ENCODE data around the gene BPHL. TPM values are rescaled to one million over a fixed set of nuclear protein-coding genes. Genes with fewer than 3 reads are reported as not detected.
"Not testable (repeated sequence)": the region's sequence is repeated elsewhere in the genome, so short reads cannot be mapped to it uniquely, and the experiment has no call there.

The BPHL gene
- total RNA-seq, 6 experiments from 2014 or later = 30.4 to 142 (median 68.6) TPM

GRCh38 chr6:3147914-3148757 lies 29.6 kb downstream of the BPHL start:
- Histone ChIP-seq H3K4me3 (no peak overlapping the region), H3K27ac (no peak overlapping the region), H3K4me1 (peaks cover 0 to 7% (median 0%) of the 10 kb centered on the region in 4 donors), H3K36me3 (peaks cover 0 to 37% (median 18%) of the 10 kb centered on the region in 4 donors), H3K27me3 (no peaks in the 10 kb centered on the region), H3K9me3 (no peaks in the 10 kb centered on the region)
- 92% methylated on average over 2 of the region's 6 CpGs for WGBS (ENCODE audit: insufficient coverage, low coverage, low lambda C conversion rate, missing lambda C conversion rate)
- peak in 1 of 4 donors; percentile 13 for TF ChIP-seq CTCF (IDR thresholded peaks at IDR 0.05)
- no peak for TF ChIP-seq POLR2A (IDR thresholded peaks at IDR 0.05)
- intact Hi-C loops (cut with DNase I) = no loop called here
- DNase-seq = no peak
- ATAC-seq = peak; percentile 24 to 38 (median 28)

- no peak overlapping the region for H3K4me3 ChIP-seq
- peak in 1 of 4 donors; percentile 17 for ATAC-seq
- H3K4me1 ChIP-seq = peaks cover 0 to 13% (median 0%) of the 10 kb centered on the region in 4 donors
- TF ChIP-seq POLR2A (IDR thresholded peaks at IDR 0.05) = no peak
- TF ChIP-seq CTCF (IDR thresholded peaks at IDR 0.05) = no peak
- H3K27ac ChIP-seq = no peak overlapping the region
- 61% methylated on average over 5 of the region's 5 CpGs for WGBS (ENCODE audit: insufficient coverage, low coverage, low lambda C conversion rate, missing lambda C conversion rate)
- DNase-seq = no peak
- H3K36me3 ChIP-seq = peaks cover 0 to 33% (median 16%) of the 10 kb centered on the region in 4 donors
- intact Hi-C loops (cut with DNase I) = no loop called here
- no peaks in the 10 kb centered on the region for H3K27me3 ChIP-seq
- H3K9me3 ChIP-seq = no peaks in the 10 kb centered on the region
These were observed 33.2 kb downstream of the BPHL start for GRCh38 chr6:3151691-3152090.

- TF ChIP-seq CTCF (IDR thresholded peaks at IDR 0.05) (no peak), POLR2A (IDR thresholded peaks at IDR 0.05) (no peak)
- Histone ChIP-seq H3K36me3 (peaks cover 0 to 24% (median 12%) of the 10 kb centered on the region in 4 donors), H3K4me1 (peaks cover 0 to 13% (median 0%) of the 10 kb centered on the region in 4 donors), H3K27me3 (no peaks in the 10 kb centered on the region), H3K9me3 (no peaks in the 10 kb centered on the region), H3K4me3 (no peak overlapping the region), H3K27ac (no peak overlapping the region)
- no peak for DNase-seq
- WGBS (ENCODE audit: insufficient coverage, low coverage, low lambda C conversion rate, missing lambda C conversion rate) = 78% methylated on average over 3 of the region's 3 CpGs
- intact Hi-C loops (cut with DNase I) = no loop called here
- no peak for ATAC-seq
These were observed 34.2 kb downstream of the BPHL start for GRCh38 chr6:3152689-3153088.

- ATAC-seq = peak; percentile 31 to 59 (median 38)
- H3K4me3 ChIP-seq; intact Hi-C loops (cut with DNase I); H3K36me3 ChIP-seq; DNase-seq; H3K27me3 ChIP-seq; H3K9me3 ChIP-seq: not testable (repeated sequence)
- no CpG with 5 or more reads among the region's 6 CpGs for WGBS (ENCODE audit: insufficient coverage, low coverage, low lambda C conversion rate, missing lambda C conversion rate)
- Histone ChIP-seq H3K27ac (peak overlapping the region in 1 of 3 donors; percentile 26), H3K4me1 (peaks cover 0 to 13% (median 0%) of the 10 kb centered on the region in 4 donors)
These were observed 36.9 kb downstream of the BPHL start for GRCh38 chr6:3155416-3155815.

- peak in 1 of 3 donors; percentile 37 for DNase-seq
- Histone ChIP-seq H3K27ac (peak overlapping the region; percentile 87 to 93 (median 89)), H3K4me3 (peak overlapping the region; percentile 91 to 96 (median 93))
- ATAC-seq = peak; percentile 16 to 55 (median 26)
- intact Hi-C loops (cut with DNase I); H3K9me3 ChIP-seq; H3K27me3 ChIP-seq; H3K36me3 ChIP-seq; H3K4me1 ChIP-seq: not testable (repeated sequence)
- WGBS (ENCODE audit: insufficient coverage, low coverage, low lambda C conversion rate, missing lambda C conversion rate) = 14% methylated on average over 10 of the region's 32 CpGs
These were observed 37.9 kb downstream of the BPHL start for GRCh38 chr6:3156184-3157130.

All from right lobe of liver (tissue), 6 donors.